ENCODE measurements around the gene SLC22A23.

DNA sequence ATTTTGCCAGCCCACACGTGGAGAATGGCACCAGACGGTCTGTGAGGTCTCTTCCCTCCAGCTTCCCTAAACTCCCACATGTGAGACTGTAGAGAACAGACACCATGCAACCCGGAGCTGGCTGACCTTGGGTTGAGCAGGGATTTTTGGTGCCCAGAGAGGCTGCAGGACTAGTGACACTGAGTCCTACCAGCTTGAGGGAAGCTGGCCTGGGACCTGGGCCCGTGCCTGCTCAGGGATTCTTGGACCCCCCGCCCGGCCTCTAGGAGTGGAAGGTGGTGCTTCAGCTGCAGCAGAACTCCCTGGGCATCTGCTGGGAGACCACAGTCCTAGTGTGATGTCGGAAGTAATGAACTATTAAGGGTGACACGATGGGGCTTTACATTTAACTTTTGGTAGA lies 194.9 kb downstream of the SLC22A23 start:
- TF ChIP-seq EZH2 (IDR thresholded peaks at IDR 0.05; ENCODE audit: borderline replicate concordance, low read depth, low read length, severe bottlenecking), result no peak
- TF ChIP-seq, protein P1, sequence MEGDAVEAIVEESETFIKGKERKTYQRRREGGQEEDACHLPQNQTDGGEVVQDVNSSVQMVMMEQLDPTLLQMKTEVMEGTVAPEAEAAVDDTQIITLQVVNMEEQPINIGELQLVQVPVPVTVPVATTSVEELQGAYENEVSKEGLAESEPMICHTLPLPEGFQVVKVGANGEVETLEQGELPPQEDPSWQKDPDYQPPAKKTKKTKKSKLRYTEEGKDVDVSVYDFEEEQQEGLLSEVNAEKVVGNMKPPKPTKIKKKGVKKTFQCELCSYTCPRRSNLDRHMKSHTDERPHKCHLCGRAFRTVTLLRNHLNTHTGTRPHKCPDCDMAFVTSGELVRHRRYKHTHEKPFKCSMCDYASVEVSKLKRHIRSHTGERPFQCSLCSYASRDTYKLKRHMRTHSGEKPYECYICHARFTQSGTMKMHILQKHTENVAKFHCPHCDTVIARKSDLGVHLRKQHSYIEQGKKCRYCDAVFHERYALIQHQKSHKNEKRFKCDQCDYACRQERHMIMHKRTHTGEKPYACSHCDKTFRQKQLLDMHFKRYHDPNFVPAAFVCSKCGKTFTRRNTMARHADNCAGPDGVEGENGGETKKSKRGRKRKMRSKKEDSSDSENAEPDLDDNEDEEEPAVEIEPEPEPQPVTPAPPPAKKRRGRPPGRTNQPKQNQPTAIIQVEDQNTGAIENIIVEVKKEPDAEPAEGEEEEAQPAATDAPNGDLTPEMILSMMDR (IDR thresholded peaks at IDR 0.05; ENCODE audit: borderline replicate concordance, extremely low read depth, low read length, poor library complexity, severe bottlenecking), result no peak

All from DND-41 (cell line).